Left ventricle myocardium inferior (tissue), 1 donor: Measurements from ENCODE around the gene MTUS2. TPM values are rescaled to one million over a fixed set of nuclear protein-coding genes. Genes with fewer than 3 reads are reported as not detected.

ENCODE experiments used
- DNase-seq: peaks from one replicate; pipeline ENCODE4 v3.0.0-alpha.2; 2020
- H3K27ac ChIP-seq: fragments of 200-600 bp; replicated peaks from 2 replicates; pipeline ENCODE4 v1.8.0; 2021
- H3K27me3 ChIP-seq: fragments of 200-600 bp; 2 replicates; pipeline ENCODE4 v1.8.0; 2021; ENCODE audit warnings: low read depth
- H3K36me3 ChIP-seq: fragments of 200-600 bp; 2 replicates; pipeline ENCODE4 v1.8.0; 2021
- H3K4me1 ChIP-seq: fragments of 200-600 bp; 2 replicates; pipeline ENCODE4 v1.8.0; 2021
- H3K4me3 ChIP-seq: fragments of 200-600 bp; 2 replicates; pipeline ENCODE4 v1.8.0; 2021; ENCODE audit warnings: mild to moderate bottlenecking, moderate library complexity
- H3K9me3 ChIP-seq: fragments of 200-600 bp; replicated peaks from 2 replicates; pipeline ENCODE4 v1.8.0; 2021
- CTCF ChIP-seq: fragments of 200-600 bp; IDR thresholded peaks from 2 replicates; pipeline ENCODE4 v1.8.0; 2021; ENCODE audit warnings: antibody characterized with exemption, mild to moderate bottlenecking, borderline replicate concordance
- intact Hi-C: fragments of 100-400 bp; cut with micrococcal nuclease; formaldehyde crosslinking; loops from one replicate; pipeline ENCODE4 v1.11.0; 2022
- total RNA-seq: library from RNA; stranded (reverse); fragmentation: NEBNext Ultra II Directional; extraction: Animal tissue kit (Norgen Biotek cat#: 25700); gene quantifications from one replicate; pipeline ENCODE4 v1.2.1, GENCODE V29; 2021
- donor health status: DM: no; HTN: yes; CAD: no; lungs with severe emphysema.

The MTUS2 gene
- total RNA-seq, 1 donor from 2014 or later, result 101 TPM

- Histone ChIP-seq H3K27ac (no peak overlapping the region), H3K27me3 (no peaks in the 10 kb centered on the region), H3K9me3 (peaks cover 11% of the 10 kb centered on the region), H3K4me3 (no peak overlapping the region), H3K36me3 (no peaks in the 10 kb centered on the region), H3K4me1 (peaks cover 22% of the 10 kb centered on the region)
- intact Hi-C loops, result no loop called here
- DNase-seq, result no peak
- no peak for TF ChIP-seq CTCF
Measured at GRCh38 chr13:29000826-29001225, 180.7 kb downstream of the MTUS2 start.

- intact Hi-C loops, result no loop called here
- Histone ChIP-seq H3K36me3 (no peaks in the 10 kb centered on the region), H3K27ac (no peak overlapping the region)
Measured at GRCh38 chr13:29005035-29005762, 185.1 kb downstream of the MTUS2 start.

GRCh38 chr13:29005763-29006120 lies 185.6 kb downstream of the MTUS2 start:
- TF ChIP-seq CTCF, result no peak
- no peaks in the 10 kb centered on the region for H3K36me3 ChIP-seq
- H3K27ac ChIP-seq, result no peak overlapping the region
- H3K9me3 ChIP-seq, result no peaks in the 10 kb centered on the region
- intact Hi-C loops, result no loop called here
- no peaks in the 10 kb centered on the region for H3K27me3 ChIP-seq
- H3K4me1 ChIP-seq, result peaks cover 36% of the 10 kb centered on the region
- no peak overlapping the region for H3K4me3 ChIP-seq
- DNase-seq, result no peak

More at GRCh38 chr13:29005035-29005762, 185.1 kb downstream of the MTUS2 start:
- Histone ChIP-seq H3K4me1 (peaks cover 38% of the 10 kb centered on the region), H3K9me3 (peaks cover 5% of the 10 kb centered on the region), H3K4me3 (no peak overlapping the region), H3K27me3 (no peaks in the 10 kb centered on the region)
- no peak for DNase-seq
- no peak for TF ChIP-seq CTCF

GRCh38 chr13:29006359-29006850 lies 186.3 kb downstream of the MTUS2 start:
- Histone ChIP-seq H3K27ac (no peak overlapping the region), H3K4me1 (peaks cover 30% of the 10 kb centered on the region), H3K4me3 (no peak overlapping the region), H3K9me3 (no peaks in the 10 kb centered on the region), H3K27me3 (no peaks in the 10 kb centered on the region), H3K36me3 (no peaks in the 10 kb centered on the region)
- intact Hi-C loops, result no loop called here
- TF ChIP-seq CTCF, result no peak
- no peak for DNase-seq

- intact Hi-C loops, result no loop called here
- no peaks in the 10 kb centered on the region for H3K9me3 ChIP-seq
- DNase-seq, result no peak
- TF ChIP-seq CTCF, result no peak
- no peaks in the 10 kb centered on the region for H3K27me3 ChIP-seq
- peaks cover 20% of the 10 kb centered on the region for H3K4me1 ChIP-seq
- H3K36me3 ChIP-seq, result no peaks in the 10 kb centered on the region
- H3K4me3 ChIP-seq, result no peak overlapping the region
- no peak overlapping the region for H3K27ac ChIP-seq
Measured at GRCh38 chr13:29008296-29008695, 188.2 kb downstream of the MTUS2 start.
